Epithelial cell of esophagus (primary cell): Measurements from ENCODE around the gene NEDD4L.
"Not testable (repeated sequence)": the region's sequence is repeated elsewhere in the genome, so short reads cannot be mapped to it uniquely, and the experiment has no call there.

Experiments
- DNase-seq: peaks from one replicate; pipeline ENCODE4 v3.0.0; 2010; ENCODE audit warnings: low read depth
- H3K4me3 ChIP-seq: 2 replicates; pipeline ENCODE4 v1.5.1; 2011; ENCODE audit warnings: mild to moderate bottlenecking, low read length, control low read depth
- TF ChIP-seq, protein P1 (sequence below): IDR thresholded peaks from 2 replicates; pipeline ENCODE4 v1.5.1; 2011; ENCODE audit warnings: low read depth, mild to moderate bottlenecking, low read length, control low read depth, inconsistent platforms; ENCODE audit not compliant: insufficient read depth; ENCODE audit errors: missing control alignments

The NEDD4L gene

DNA sequence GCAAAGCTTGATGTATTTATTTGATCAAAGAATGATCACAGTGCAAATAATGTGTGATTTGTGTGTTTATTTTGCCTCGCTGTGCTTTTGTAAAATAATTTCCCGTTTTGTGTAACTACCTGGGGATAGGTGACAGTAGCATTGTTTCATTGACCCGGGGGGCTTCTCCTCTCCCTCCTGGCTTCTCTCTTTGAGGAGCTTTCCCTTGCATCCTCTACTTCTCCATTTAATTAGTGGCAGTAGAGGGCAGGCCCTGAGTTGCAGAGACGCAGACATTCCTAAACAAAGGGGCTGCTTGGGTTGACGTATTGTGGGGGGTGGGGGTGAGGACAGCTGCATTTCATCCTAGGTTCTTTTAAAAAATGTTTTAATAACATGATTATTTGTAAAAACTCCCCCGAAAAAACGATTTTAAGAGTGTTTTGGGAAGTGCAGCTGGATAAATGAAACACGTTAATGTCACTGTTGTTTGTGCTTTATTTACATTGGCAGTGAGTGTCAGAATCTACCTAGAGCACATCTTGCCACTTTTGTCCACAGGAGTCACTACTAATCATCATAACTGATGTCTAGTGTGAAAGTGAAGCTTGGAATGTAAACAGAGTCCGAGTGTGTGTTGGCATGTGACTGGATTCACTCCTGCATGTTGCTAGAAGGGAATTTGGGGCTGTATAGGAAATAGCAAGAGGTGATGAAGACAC lies 2.2 kb downstream of the NEDD4L start:
- TF ChIP-seq, protein P1, sequence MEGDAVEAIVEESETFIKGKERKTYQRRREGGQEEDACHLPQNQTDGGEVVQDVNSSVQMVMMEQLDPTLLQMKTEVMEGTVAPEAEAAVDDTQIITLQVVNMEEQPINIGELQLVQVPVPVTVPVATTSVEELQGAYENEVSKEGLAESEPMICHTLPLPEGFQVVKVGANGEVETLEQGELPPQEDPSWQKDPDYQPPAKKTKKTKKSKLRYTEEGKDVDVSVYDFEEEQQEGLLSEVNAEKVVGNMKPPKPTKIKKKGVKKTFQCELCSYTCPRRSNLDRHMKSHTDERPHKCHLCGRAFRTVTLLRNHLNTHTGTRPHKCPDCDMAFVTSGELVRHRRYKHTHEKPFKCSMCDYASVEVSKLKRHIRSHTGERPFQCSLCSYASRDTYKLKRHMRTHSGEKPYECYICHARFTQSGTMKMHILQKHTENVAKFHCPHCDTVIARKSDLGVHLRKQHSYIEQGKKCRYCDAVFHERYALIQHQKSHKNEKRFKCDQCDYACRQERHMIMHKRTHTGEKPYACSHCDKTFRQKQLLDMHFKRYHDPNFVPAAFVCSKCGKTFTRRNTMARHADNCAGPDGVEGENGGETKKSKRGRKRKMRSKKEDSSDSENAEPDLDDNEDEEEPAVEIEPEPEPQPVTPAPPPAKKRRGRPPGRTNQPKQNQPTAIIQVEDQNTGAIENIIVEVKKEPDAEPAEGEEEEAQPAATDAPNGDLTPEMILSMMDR, result no peak
- H3K4me3 ChIP-seq, result peak overlapping the region; percentile 51
- DNase-seq, result peak; percentile 35

DNA sequence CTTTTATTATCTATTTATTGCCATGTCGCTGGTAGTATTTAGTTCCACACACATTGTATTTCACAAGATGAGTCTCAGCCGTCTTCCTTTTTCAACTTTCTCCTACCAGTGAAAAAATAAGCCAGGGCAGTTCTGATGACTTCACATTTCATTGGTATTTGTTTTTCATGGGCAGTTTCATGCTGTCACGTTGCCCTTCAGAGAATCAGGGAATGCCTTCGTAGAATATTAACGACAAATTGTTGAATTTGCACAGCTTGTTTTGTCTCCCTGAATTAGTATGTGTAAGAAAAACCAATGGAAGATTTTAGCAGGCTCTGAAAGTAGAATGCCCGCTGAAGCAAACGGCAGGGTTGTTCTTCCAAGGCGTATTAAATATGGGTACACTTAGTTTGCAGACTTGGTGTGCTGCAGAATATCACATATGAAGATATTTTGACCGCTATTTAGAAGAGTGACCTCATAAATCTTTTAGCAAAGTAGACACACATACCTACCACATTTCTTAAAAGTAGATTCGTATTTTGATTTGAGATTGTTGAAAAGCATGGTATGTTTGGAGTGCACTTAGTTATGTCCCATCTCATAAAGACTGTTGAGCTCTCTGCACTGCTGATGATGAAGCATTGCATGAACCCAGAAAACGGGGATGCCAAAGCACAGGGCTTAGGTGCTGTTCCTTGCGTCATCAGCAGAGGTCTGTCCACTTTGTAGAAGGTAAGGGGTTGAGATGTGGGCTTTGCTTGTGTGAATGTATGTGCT lies 2.9 kb downstream of the NEDD4L start:
- TF ChIP-seq, protein P1, result no peak
- H3K4me3 ChIP-seq, result no peak overlapping the region
- DNase-seq, result no peak

DNA sequence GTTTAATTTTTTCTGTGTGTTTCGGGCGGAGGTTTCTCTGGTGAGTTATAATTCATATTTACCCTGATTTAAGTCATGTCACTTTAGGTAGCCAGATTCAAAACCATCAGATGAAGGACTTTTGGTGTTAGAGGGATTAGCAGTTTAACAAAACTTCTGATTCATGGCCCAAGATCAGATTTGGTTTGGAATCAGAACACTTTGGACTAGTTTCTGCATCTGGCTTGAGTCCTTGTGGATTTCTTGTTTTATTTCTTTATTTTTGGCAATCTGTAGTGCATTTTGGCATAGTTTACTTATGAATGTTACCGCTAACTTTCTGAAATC lies 3.5 kb downstream of the NEDD4L start:
- TF ChIP-seq, protein P1, result no peak
- no peak overlapping the region for H3K4me3 ChIP-seq
- DNase-seq, result no peak

DNA sequence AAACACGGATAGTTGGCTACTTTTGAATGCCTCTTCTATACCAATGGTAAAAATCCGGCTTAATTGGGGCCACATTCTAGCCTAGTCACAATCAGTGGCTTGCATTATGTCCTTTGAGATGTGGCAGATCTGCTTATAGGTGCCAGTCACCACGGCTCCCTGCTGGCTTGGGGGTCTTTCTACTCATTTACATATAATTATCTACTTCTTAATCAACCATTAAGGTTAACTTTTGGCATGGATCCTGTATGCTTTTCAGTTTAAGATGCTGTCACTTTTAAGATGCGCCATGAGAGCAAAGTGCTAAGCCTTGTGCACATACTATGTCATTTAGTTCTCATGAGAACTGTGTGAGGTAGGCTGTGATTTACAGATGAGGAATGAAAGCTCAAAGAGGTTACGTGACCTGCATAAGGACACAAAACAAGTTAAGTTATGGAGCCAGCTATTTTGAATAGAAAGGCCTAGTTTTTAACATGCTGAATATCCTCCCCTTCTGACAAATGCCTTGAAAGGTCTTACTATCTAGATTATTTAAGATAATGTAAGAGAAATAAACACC lies 4.1 kb downstream of the NEDD4L start:
- no peak for DNase-seq

DNA sequence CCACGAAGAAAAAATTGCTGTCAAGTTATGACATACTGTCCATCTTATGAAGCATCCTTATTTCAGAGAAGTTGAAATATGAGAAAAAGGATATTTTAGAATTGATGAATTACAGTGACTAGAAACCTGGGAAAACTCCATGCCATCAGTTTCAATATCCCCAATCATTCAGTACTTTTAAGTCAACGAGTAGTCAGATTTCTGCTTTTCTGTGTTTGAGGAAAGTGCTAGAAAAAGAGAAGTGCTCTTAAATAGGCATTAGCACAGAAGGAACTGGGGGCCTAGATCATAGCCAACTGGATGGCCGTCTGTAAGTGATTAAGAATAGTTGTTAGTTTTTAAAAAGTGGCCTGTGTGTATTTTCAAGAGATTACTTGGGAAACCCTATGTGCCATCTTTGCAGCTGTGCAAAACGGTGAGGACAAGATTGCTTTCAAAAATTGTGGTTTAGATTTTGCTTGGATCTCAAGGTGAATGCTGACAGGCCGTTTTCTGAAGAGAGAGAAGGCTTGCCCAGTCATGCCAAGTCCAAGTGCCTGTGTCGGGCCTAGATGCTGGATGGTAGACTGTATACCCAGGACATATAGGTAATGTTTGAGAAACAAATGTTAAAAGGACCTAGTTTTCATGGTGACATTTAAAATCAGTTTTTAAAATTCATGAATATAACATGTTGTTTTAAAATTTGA lies 5.1 kb downstream of the NEDD4L start:
- no peak overlapping the region for H3K4me3 ChIP-seq
- peak; percentile 58 for DNase-seq
- TF ChIP-seq, protein P1, result no peak

More for the DNA sequence above, 4.1 kb downstream of the NEDD4L start:
- TF ChIP-seq, protein P1, result no peak
- no peak overlapping the region for H3K4me3 ChIP-seq

DNA sequence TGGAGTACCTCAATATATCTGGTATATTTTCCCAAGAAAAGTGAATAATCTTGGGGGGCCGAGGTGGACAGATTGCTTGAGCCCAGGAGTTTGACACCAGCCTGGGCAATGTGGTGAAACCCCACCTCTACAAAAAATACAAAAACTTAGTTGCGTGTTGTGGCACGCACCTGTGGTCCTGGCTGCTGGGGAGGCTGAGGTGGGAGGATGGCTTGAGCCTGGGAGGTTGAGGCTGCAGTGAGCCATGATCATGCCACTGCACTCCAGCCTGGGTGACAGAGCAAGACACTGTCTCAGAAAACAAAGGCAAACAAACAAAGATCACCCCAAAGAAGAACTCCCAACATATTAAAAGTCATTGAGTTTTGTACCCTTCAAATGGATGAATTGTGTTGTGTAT lies 6.9 kb downstream of the NEDD4L start:
- H3K4me3 ChIP-seq, DNase-seq: not testable (repeated sequence)
